PC-9 (cell line): Measurements from ENCODE around the gene PTPMT1.

Source experiments
- CTCF ChIP-seq: fragments of 200-600 bp; sonication (generic); conservative IDR thresholded peaks from 2 replicates; pipeline ENCODE4 v1.6.1; 2017; ENCODE audit warnings: mixed run types, antibody characterized with exemption, mild to moderate bottlenecking, moderate library complexity
- EZH2 ChIP-seq: fragments of 200-600 bp; sonication (generic); IDR thresholded peaks from 2 replicates; pipeline ENCODE4 v1.8.0; 2017; ENCODE audit warnings: antibody characterized with exemption, low read depth

GRCh38 chr11:47589118-47589517, 23.7 kb downstream of the PTPMT1 start:
- TF ChIP-seq CTCF: no peak
- no peak for TF ChIP-seq EZH2
